GM12873 (cell line): Measurements from ENCODE around the gene RNF144A.

Source experiments
- TF ChIP-seq, protein P1 (sequence below): IDR thresholded peaks from 2 replicates; pipeline ENCODE4 v1.5.1; 2012; ENCODE audit warnings: low read depth, mild to moderate bottlenecking, moderate library complexity, low read length, control low read depth; ENCODE audit not compliant: insufficient read depth; ENCODE audit errors: missing control alignments

Gene RNF144A

DNA sequence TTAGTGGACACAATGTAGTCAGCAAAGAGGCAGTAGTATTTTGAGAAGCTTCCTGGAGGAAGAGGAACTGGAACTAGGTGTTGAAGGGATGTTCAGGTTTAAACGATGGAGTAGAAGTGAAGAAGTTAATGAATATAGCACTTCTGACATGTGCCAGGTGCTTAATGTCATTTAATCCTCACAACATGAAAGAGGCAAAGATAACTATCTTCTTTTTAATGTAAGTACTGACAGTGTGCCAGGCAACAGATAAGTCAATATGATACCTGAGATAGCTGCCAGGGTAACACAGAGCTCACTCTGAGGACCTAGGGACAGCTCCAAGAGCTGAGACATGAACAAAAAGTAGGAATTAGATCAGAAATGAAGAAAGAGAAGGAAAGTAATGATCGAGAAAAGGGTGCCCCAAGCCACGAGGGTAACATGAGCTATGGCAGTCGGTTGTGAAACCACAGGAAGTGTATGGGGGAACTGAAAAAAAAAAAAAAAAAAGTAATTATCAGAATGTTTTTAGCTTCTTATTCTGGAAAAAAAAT lies 140.7 kb downstream of the RNF144A start:
- TF ChIP-seq, protein P1, sequence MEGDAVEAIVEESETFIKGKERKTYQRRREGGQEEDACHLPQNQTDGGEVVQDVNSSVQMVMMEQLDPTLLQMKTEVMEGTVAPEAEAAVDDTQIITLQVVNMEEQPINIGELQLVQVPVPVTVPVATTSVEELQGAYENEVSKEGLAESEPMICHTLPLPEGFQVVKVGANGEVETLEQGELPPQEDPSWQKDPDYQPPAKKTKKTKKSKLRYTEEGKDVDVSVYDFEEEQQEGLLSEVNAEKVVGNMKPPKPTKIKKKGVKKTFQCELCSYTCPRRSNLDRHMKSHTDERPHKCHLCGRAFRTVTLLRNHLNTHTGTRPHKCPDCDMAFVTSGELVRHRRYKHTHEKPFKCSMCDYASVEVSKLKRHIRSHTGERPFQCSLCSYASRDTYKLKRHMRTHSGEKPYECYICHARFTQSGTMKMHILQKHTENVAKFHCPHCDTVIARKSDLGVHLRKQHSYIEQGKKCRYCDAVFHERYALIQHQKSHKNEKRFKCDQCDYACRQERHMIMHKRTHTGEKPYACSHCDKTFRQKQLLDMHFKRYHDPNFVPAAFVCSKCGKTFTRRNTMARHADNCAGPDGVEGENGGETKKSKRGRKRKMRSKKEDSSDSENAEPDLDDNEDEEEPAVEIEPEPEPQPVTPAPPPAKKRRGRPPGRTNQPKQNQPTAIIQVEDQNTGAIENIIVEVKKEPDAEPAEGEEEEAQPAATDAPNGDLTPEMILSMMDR: no peak

DNA sequence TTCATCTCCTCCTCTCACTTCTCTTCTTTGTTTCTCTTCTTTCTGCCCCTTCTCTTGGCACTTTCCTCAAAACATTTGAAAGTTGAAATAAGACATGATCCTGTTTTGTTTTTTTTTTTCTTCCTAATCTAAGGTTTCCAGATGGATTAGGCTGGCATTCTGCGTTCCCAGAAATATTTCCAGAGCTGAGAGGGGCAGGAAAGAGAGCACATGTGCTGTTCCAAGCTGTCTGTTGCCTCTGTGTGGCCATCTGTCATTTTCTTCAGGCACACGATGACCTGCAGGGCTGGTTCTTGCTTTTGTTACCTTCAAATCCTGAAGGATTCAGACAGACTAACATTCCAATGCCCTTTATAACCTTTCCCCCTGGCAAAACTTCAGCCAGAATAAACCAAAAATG lies 142.9 kb downstream of the RNF144A start:
- TF ChIP-seq, protein P1: no peak

DNA sequence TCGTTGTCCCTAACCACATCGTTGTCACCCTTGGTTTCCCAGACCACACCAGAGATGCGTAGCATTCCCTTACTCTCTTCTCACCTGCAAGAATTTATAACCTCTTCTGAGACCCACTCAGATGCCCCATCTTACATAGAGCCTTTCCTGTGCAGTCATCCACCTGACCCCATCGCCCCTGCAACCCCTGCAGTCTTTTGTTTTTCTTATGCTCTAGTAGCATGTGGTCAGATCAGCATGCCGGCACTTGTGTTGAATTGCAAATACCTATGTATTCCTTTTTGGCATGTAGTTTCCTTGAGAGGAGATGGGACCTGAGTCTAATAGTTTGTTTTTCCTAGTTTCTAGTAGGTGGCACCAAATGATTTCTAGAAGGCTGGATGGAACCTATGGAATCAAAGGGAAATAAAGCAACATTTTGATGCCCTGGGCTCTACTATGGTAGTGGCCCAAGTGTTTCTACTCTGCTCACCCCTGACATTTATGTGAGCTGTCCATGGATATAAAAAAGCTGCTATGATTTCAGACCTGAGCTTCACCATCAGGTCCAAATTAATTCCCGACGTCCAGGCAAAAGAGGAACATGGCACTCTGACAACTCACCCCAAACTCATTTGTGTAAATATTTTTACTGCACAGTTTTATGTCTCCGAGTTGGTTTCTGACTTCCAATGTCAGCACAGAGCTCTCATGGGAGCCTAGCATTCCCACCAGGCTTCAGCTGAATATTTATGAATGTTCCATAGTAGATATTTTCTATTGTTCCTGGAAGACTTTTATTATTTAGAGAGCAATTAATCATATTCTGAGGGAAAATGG lies 143.6 kb downstream of the RNF144A start:
- TF ChIP-seq, protein P1: no peak

DNA sequence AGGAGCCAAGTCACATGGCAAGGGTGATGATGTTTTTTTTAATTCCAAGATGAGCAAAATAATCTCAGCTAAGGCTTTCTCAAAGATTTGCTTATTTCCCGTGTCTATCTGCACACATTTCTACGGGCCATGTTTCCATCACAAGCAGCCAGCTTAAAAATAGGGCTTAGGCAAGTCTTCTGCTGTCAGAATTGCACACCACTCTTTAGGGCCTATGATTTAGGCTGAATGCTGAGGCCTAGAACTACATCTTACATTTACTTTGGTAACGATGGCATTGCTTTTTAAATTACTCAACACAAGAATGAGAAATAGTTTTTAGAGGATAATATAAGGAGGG lies 144.2 kb downstream of the RNF144A start:
- TF ChIP-seq, protein P1: no peak

DNA sequence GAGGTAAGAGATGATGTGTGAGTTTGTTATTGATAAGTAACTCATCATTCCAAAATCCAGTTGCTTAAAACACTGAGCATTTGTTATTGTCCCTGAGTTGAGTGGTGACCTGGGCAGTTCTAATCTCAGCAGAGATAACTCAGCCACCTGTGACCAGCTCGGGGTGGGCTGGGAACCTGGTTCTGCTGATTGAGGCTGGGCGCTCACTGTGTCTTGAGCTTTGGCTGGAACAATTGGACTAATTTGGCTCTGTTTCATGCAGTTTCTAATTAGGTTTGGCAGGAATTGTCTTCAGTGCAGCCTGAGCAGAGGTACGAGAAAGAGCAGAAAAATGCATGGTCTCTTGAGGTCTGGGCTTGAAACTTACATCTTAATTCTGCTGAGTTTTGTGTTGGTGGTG lies 144.7 kb downstream of the RNF144A start:
- TF ChIP-seq, protein P1: no peak

DNA sequence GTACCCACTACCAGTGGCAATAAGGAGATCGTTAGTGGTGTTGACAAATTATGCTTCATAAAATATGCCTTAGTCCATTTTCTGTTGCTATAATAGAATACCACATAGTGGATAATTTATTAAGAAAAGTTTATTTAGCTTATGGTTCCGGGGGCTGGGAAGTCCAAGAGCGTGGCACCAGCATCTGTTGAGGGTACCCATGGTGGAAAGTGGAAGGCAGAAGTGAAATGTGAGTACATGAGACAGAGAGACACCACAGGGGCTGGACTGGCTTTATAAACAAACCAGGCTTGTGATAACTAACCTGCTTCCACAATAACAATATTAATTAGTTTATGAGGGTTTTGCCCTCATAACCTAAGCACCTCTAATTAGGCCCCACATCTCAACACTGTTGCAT lies 146.6 kb downstream of the RNF144A start:
- TF ChIP-seq, protein P1: no peak

DNA sequence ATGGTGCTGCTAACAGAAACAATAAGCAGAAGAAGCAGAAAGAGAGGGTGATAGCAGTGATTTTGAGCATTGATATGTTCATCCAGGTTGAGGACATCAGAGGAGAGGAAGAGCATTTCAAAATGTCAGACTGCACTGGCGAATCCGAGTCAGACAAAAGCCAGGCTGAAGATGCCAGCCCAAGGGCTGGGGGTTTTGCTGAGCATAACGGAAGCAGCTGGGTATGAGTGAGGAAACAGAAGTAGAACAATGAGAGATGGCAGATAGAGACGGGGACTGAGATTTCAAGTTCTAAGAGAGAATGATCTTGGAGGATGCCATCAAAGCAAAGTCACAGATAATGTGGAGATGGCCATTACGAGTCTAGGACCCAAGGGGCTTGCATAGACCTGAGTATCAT lies 151.2 kb downstream of the RNF144A start:
- TF ChIP-seq, protein P1: no peak
